SK-N-SH (cell line): ENCODE measurements around the gene PSMD4. TPM values are rescaled to one million over a fixed set of nuclear protein-coding genes. Genes with fewer than 3 reads are reported as not detected.

ENCODE experiments used
- CTCF ChIA-PET: fragments of 300-600, 350-600 bp; formaldehyde crosslinking; extraction: SDS; loops from one replicate; lab custom pipeline; 2021; lab: Yijun Ruan, JAX
- POLR2A ChIA-PET: fragments of 350-600 bp; sonication (Branson Sonifier 250); formaldehyde crosslinking; extraction: SDS; loops from one replicate; lab custom pipeline; 2020; ENCODE audit warnings: antibody characterized with exemption, inconsistent platforms; lab: Yijun Ruan, JAX
- DNase-seq: peaks from one replicate; pipeline ENCODE4 v3.0.0; 2012
- H2AFZ ChIP-seq: fragments of 200-600 bp; sonication (generic); 2 replicates; pipeline ENCODE4 v1.8.1; 2016; ENCODE audit warnings: antibody characterized with exemption, mild to moderate bottlenecking, low read depth
- H3F3A ChIP-seq: fragments of 200-600 bp; sonication (generic); replicated peaks from 2 replicates; pipeline ENCODE3; 2016; ENCODE audit warnings: antibody characterized with exemption, mild to moderate bottlenecking; ENCODE audit not compliant: insufficient read depth
- H3K27ac ChIP-seq, 2 experiments: fragments of 200-500 bp in 1 of 2; fragments of 200-600 bp in 1 of 2; sonication (Bioruptor generic) in 1 of 2; sonication (generic), shearing (Covaris generic) in 1 of 2; 2 replicates each; pipeline versions ENCODE4 v1.5.1 to v1.6.1; 2014 to 2016; ENCODE audit warnings: low read depth in 2 of 2, inconsistent platforms in 1 of 2, low read length in 1 of 2, mild to moderate bottlenecking in 1 of 2, mixed read lengths in 1 of 2
- H3K27me3 ChIP-seq: fragments of 200-600 bp; sonication (generic), shearing (Covaris generic); 2 replicates; pipeline ENCODE4 v1.6.1; 2016; ENCODE audit warnings: mixed run types; ENCODE audit not compliant: insufficient read depth
- H3K36me3 ChIP-seq, 2 experiments: fragments of 200-500 bp in 1 of 2; fragments of 200-600 bp in 1 of 2; sonication (Bioruptor generic) in 1 of 2; sonication (generic) in 1 of 2; replicated peaks in 1 of 2; 2 replicates each; pipeline versions ENCODE3 to v1.5.1; 2014 to 2016; ENCODE audit warnings: low read length in 1 of 2, mild to moderate bottlenecking in 1 of 2; ENCODE audit not compliant: insufficient read depth in 2 of 2, control insufficient read depth in 1 of 2
- H3K4me1 ChIP-seq, 2 experiments: fragments of 200-500 bp in 1 of 2; fragments of 200-600 bp in 1 of 2; sonication (Bioruptor generic) in 1 of 2; sonication (generic), shearing (Covaris generic) in 1 of 2; 2 replicates each; pipeline versions ENCODE4 v1.5.1 to v1.6.1; 2014 to 2016; ENCODE audit warnings: low read depth in 1 of 2, low read length in 1 of 2, mixed run types in 1 of 2; ENCODE audit not compliant: insufficient read depth in 2 of 2, control insufficient read depth in 1 of 2
- H3K4me2 ChIP-seq: fragments of 200-600 bp; sonication (generic), shearing (Covaris generic); 2 replicates; pipeline ENCODE4 v1.6.1; 2017; ENCODE audit warnings: mixed run types
- H3K4me3 ChIP-seq, 2 experiments: fragments of 200-500 bp in 1 of 2; fragments of 200-600 bp in 1 of 2; sonication (Bioruptor generic) in 1 of 2; sonication (generic), shearing (Covaris generic) in 1 of 2; 2 replicates each; pipeline versions ENCODE4 v1.5.1 to v1.8.1; 2014 to 2016; ENCODE audit warnings: low read depth in 2 of 2, inconsistent platforms in 1 of 2, low read length in 1 of 2, mild to moderate bottlenecking in 1 of 2, mixed read lengths in 1 of 2, moderate library complexity in 1 of 2
- H3K79me2 ChIP-seq: fragments of 200-600 bp; sonication (generic); 2 replicates; pipeline ENCODE4 v1.8.1; 2017; ENCODE audit warnings: mild to moderate bottlenecking; ENCODE audit not compliant: insufficient read depth
- H3K9ac ChIP-seq: fragments of 200-600 bp; sonication (generic); 2 replicates; pipeline ENCODE4 v1.6.1; 2017; ENCODE audit warnings: mixed run types
- H3K9me2 ChIP-seq: fragments of 200-600 bp; sonication (generic); 2 replicates; pipeline ENCODE4 v1.6.1; 2017; ENCODE audit warnings: mixed run types
- H3K9me3 ChIP-seq: fragments of 200-600 bp; sonication (generic); 2 replicates; pipeline ENCODE4 v1.6.1; 2017; ENCODE audit warnings: mixed run types, mild to moderate bottlenecking, moderate library complexity
- H4K20me1 ChIP-seq: fragments of 200-600 bp; sonication (generic); 2 replicates; pipeline ENCODE4 v1.6.1; 2017; ENCODE audit warnings: mild to moderate bottlenecking, mixed run types; ENCODE audit not compliant: insufficient read depth
- CHD2 ChIP-seq: fragments of 150-350 bp; IDR thresholded peaks from 2 replicates; pipeline ENCODE4 v1.6.1; 2018; ENCODE audit warnings: low read length; ENCODE audit not compliant: partially characterized antibody
- CTCF ChIP-seq: fragments of 200-600 bp; sonication (generic); IDR thresholded peaks from 2 replicates; pipeline ENCODE4 v1.6.1; 2017; ENCODE audit warnings: antibody characterized with exemption, mild to moderate bottlenecking, moderate library complexity
- EP300 ChIP-seq, 2 experiments: IDR thresholded peaks; 2 replicates each; pipeline versions ENCODE4 v1.4.0 to v1.6.1; 2012; ENCODE audit warnings: borderline replicate concordance in 1 of 2, low read depth in 1 of 2, low read length in 1 of 2
- FOXJ3 ChIP-seq: sonication (generic); formaldehyde crosslinking; IDR thresholded peaks from 2 replicates; pipeline ENCODE4 v1.5.1; 2020; ENCODE audit warnings: mild to moderate bottlenecking, missing genetic modification reagents
- FOXM1 ChIP-seq: IDR thresholded peaks from 2 replicates; pipeline ENCODE4 v1.4.0; 2012; ENCODE audit warnings: low read depth, mild to moderate bottlenecking
- GATA2 ChIP-seq: sonication (generic); formaldehyde crosslinking; IDR thresholded peaks from 2 replicates; pipeline ENCODE4 v1.5.0; 2020; ENCODE audit warnings: mild to moderate bottlenecking, missing genetic modification reagents
- IRF3 ChIP-seq: fragments of 150-350 bp; IDR thresholded peaks from 2 replicates; pipeline ENCODE4 v1.6.1; 2016; ENCODE audit warnings: mild to moderate bottlenecking, low read depth, low read length
- MEF2A ChIP-seq: IDR thresholded peaks from 2 replicates; pipeline ENCODE4 v1.4.0; 2012; ENCODE audit warnings: low read depth, borderline replicate concordance
- NFIC ChIP-seq: IDR thresholded peaks from 2 replicates; pipeline ENCODE4 v1.4.0; 2012; ENCODE audit warnings: borderline replicate concordance
- NRF1 ChIP-seq: IDR thresholded peaks from 2 replicates; pipeline ENCODE4 v1.6.1; 2012; ENCODE audit warnings: low read depth, mild to moderate bottlenecking, low read length
- SIN3A ChIP-seq: IDR thresholded peaks from 2 replicates; pipeline ENCODE4 v1.6.1; 2012; ENCODE audit warnings: low read depth, mild to moderate bottlenecking, low read length, moderate library complexity, borderline replicate concordance
- TCF12 ChIP-seq: IDR thresholded peaks from 2 replicates; pipeline ENCODE4 v1.4.0; 2012
- TEAD4 ChIP-seq: IDR thresholded peaks from 2 replicates; pipeline ENCODE4 v1.4.0; 2012; ENCODE audit warnings: mild to moderate bottlenecking, borderline replicate concordance; ENCODE audit not compliant: insufficient read depth
- USF1 ChIP-seq: IDR thresholded peaks from 2 replicates; pipeline ENCODE4 v1.4.0; 2012; ENCODE audit warnings: low read depth, borderline replicate concordance
- USF2 ChIP-seq: fragments of 150-350 bp; IDR thresholded peaks from 2 replicates; pipeline ENCODE4 v1.6.1; 2017; ENCODE audit warnings: antibody characterized with exemption, low read length, low read depth, borderline replicate concordance
- YY1 ChIP-seq: IDR thresholded peaks from 2 replicates; pipeline ENCODE4 v1.4.0; 2012; ENCODE audit warnings: low read depth, mild to moderate bottlenecking
- ZBTB33 ChIP-seq: IDR thresholded peaks from 2 replicates; pipeline ENCODE4 v1.4.0; 2012; ENCODE audit warnings: low read depth, borderline replicate concordance
- WGBS: methylation state at CpG from one replicate; pipeline ENCODE4 v1.1.6; 2017; ENCODE audit warnings: low lambda C conversion rate; 5-methylcytosine and 5-hydroxymethylcytosine counted together
- polyA plus RNA-seq, 3 experiments: library from polyadenylated mRNA; depleted of rRNA; stranded (reverse); fragments of >200 nt; gene quantifications; 2 replicates each; pipeline ENCODE4 v1.2.3, GENCODE V29; 2012

The PSMD4 gene
- polyA plus RNA-seq, 1 of the 3 experiments (the other 2 are of a cell fraction) = 419 TPM

GRCh38 chr1:151284013-151284577 lies 29.6 kb downstream of the PSMD4 start:
- Histone ChIP-seq H3K4me2 (peak overlapping the region; percentile 100), H3K36me3 (peaks cover 18 to 32% of the 10 kb centered on the region in 2 experiments), H3K27ac (no peak overlapping the region), H2AFZ (no peak overlapping the region), H3K9me3 (no peaks in the 10 kb centered on the region), H4K20me1 (0 out of 2 replicates have a peak, but pooled peaks cover 4% of the 10 kb centered on the region), H3K9me2 (no peaks in the 10 kb centered on the region), H3K4me1 (peaks cover 0 to 14% of the 10 kb centered on the region in 2 experiments; a peak in 1 of 4 replicates), H3F3A (peaks cover 4% of the 10 kb centered on the region), H3K27me3 (no peaks in the 10 kb centered on the region), H3K9ac (no peak overlapping the region), H3K79me2 (peaks cover 54% of the 10 kb centered on the region), H3K4me3 (no peak overlapping the region)
- 68% methylated on average over 2 of the region's 2 CpGs for WGBS
- ChIA-PET CTCF (interaction anchor here (0.8 to 5.7 kb wide), 6 partner anchors 9 to 72 kb away, joined by 3 to 36 read pairs (median 3); no protein-coding TSS in a partner anchor), POLR2A (interaction anchor here (0.6 to 1.1 kb wide), 2 partner anchors 116 to 419 kb away, joined by 3 to 4 read pairs; partner anchors contain the start of gene PSMB4)
- no peak for DNase-seq
- TF ChIP-seq FOXM1 = no peak

DNA sequence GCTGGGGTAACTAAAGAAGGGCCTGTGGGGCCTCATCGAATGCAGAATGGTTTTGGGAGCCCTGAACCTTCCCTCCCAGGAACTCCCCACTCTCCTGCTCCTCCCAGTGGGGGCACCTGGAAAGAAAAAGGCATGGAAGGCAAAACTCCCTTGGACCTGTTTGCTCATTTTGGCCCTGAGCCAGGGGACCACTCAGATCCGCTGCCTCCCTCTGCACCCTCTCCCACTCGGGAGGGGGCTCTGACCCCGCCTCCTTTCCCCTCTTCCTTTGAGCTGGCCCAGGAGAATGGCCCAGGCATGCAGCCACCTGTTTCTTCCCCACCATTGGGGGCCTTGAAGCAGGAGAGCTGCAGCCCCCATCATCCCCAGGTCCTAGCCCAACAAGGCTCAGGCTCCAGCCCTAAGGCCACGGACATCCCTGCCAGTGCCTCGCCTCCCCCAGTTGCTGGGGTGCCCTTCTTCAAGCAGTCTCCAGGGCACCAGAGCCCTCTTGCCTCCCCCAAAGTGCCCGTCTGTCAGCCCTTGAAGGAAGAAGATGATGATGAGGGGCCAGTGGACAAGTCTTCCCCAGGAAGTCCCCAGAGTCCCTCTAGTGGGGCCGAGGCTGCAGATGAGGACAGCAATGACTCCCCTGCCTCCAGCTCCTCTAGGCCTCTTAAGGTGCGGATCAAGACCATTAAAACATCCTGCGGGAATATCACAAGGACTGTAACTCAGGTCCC lies 32.2 kb downstream of the PSMD4 start:
- Histone ChIP-seq H3F3A (no peaks in the 10 kb centered on the region), H3K9me2 (no peaks in the 10 kb centered on the region), H4K20me1 (0 out of 2 replicates have a peak, but pooled peaks cover 4% of the 10 kb centered on the region), H3K4me3 (no peak overlapping the region), H3K9ac (no peak overlapping the region), H3K4me2 (no peak overlapping the region), H3K4me1 (peaks cover 0 to 14% of the 10 kb centered on the region in 2 experiments; a peak in 1 of 4 replicates), H3K9me3 (no peaks in the 10 kb centered on the region), H3K27me3 (no peaks in the 10 kb centered on the region), H3K27ac (no peak overlapping the region), H3K79me2 (peaks cover 55% of the 10 kb centered on the region), H3K36me3 (peaks cover 18 to 55% of the 10 kb centered on the region in 2 experiments), H2AFZ (no peak overlapping the region)
- TF ChIP-seq NFIC = no peak
- no peak for TF ChIP-seq MEF2A
- TF ChIP-seq SIN3A = no peak
- TF ChIP-seq USF2 = no peak
- TF ChIP-seq EP300 (IDR thresholded peaks at IDR 0.05; ENCODE audit: borderline replicate concordance in 1 of 2, low read depth in 1 of 2, low read length in 1 of 2) = no peak
- TF ChIP-seq USF1 = no peak
- TF ChIP-seq IRF3 = no peak
- TF ChIP-seq ZBTB33 = no peak
- TF ChIP-seq FOXM1 = no peak
- no peak for TF ChIP-seq TEAD4
- TF ChIP-seq TCF12 = no peak
- no peak for TF ChIP-seq CHD2
- no peak for TF ChIP-seq CTCF
- TF ChIP-seq GATA2 (CRISPR knock-in tag) = no peak
- no peak for TF ChIP-seq FOXJ3 (CRISPR knock-in tag)
- no peak for TF ChIP-seq YY1
- TF ChIP-seq NRF1 = no peak
- ChIA-PET CTCF (interaction anchor here (1.0 to 5.7 kb wide), 3 partner anchors 9 to 54 kb away, joined by 3 to 28 read pairs (median 5); no protein-coding TSS in a partner anchor), POLR2A (no interaction called here)
- WGBS = 87% methylated on average over 7 of the region's 10 CpGs
- no peak for DNase-seq
